UCSD-AML1 (cell line): ENCODE results near the gene RBFA.
"Not testable (repeated sequence)": the region's sequence is repeated elsewhere in the genome, so short reads cannot be mapped to it uniquely, and the experiment has no call there.

Experiments used
- DNase-seq: peaks from one replicate; lab custom pipeline; 2025; ENCODE audit not compliant: unreplicated experiment; lab: John Stamatoyannopoulos, UW

Gene RBFA

GRCh38 chr18:80034068-80034851 is at the start of gene RBFA:
Gene RBFA (plus strand): TSS chr18:80034434. CDS start chr18:80034496, 62 bp downstream.
- peak; percentile 100 for DNase-seq

- DNase-seq, result no peak
These were observed 49.1 kb upstream of the RBFA start for GRCh38 chr18:79985172-79985571.

GRCh38 chr18:79986726-79987125 is 47.5 kb upstream of the RBFA start:
- no peak for DNase-seq

GRCh38 chr18:79987566-79987965 is 46.7 kb upstream of the RBFA start:
- no peak for DNase-seq

GRCh38 chr18:79988071-79988450 is 46.2 kb upstream of the RBFA start:
- DNase-seq, result peak; percentile 80

- DNase-seq, result peak; percentile 89
These were observed 45.6 kb upstream of the RBFA start, which contains the start of gene TXNL4A for GRCh38 chr18:79988451-79989194. Gene TXNL4A (minus strand): TSS chr18:79988563. CDS start chr18:79988392, 171 bp downstream.

GRCh38 chr18:79989195-79989497 is 45.1 kb upstream of the RBFA start:
- DNase-seq, result no peak

GRCh38 chr18:79991494-79991893 is 42.7 kb upstream of the RBFA start:
- no peak for DNase-seq

- DNase-seq, result not testable (repeated sequence)
These were observed 34.5 kb upstream of the RBFA start for GRCh38 chr18:79999701-80000100.

- DNase-seq, result no peak
These were observed 33.4 kb upstream of the RBFA start for GRCh38 chr18:80000877-80001276.

GRCh38 chr18:80002468-80002867 is 31.8 kb upstream of the RBFA start:
- no peak for DNase-seq

GRCh38 chr18:80004600-80005342 is 29.5 kb upstream of the RBFA start:
- DNase-seq, result no peak

- no peak for DNase-seq
These were observed 27.5 kb upstream of the RBFA start for GRCh38 chr18:80006724-80007123.

- no peak for DNase-seq
These were observed 24.3 kb upstream of the RBFA start for GRCh38 chr18:80009661-80010550.

- DNase-seq, result no peak
These were observed 23.7 kb upstream of the RBFA start for GRCh38 chr18:80010551-80010906.

- DNase-seq, result not testable (repeated sequence)
These were observed 22.6 kb upstream of the RBFA start for GRCh38 chr18:80011496-80012137.

- no peak for DNase-seq
These were observed 21.5 kb upstream of the RBFA start for GRCh38 chr18:80012714-80013113.

GRCh38 chr18:80022613-80023012 is 11.6 kb upstream of the RBFA start:
- DNase-seq, result no peak

- no peak for DNase-seq
These were observed 11.1 kb upstream of the RBFA start for GRCh38 chr18:80023173-80023572.

- no peak for DNase-seq
These were observed 7.9 kb upstream of the RBFA start for GRCh38 chr18:80026363-80026762.
